GM18861 (cell line): ENCODE results near the gene YIPF4.
"Not testable (repeated sequence)": the region's sequence is repeated elsewhere in the genome, so short reads cannot be mapped to it uniquely, and the experiment has no call there.

Source experiments
- ATAC-seq: cut with Tn5 transposase; IDR thresholded peaks from one replicate; pipeline ENCODE4 v1.9.1; 2021; ENCODE audit not compliant: unreplicated experiment

YIPF4 gene

DNA sequence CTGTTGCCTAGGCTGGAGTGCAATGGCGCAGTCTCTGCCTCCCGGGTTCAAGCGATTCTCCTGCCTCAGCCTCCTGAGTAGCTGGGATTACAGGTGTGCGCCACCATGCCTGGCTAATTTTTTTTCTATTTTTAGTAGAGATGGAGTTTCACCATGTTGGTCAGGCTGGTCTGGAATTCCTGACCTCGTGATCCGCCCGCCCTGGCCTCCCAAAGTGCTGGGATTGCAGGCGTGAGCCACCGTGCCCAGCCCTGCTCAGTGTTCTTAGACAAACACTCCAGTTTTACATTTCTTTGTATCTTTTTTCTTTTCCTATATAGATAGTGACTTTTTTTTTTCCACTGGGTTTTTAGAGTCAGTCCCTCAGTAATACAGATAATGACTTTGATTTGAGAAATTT, 86.6 kb downstream of the YIPF4 start:
- ATAC-seq = not testable (repeated sequence)

DNA sequence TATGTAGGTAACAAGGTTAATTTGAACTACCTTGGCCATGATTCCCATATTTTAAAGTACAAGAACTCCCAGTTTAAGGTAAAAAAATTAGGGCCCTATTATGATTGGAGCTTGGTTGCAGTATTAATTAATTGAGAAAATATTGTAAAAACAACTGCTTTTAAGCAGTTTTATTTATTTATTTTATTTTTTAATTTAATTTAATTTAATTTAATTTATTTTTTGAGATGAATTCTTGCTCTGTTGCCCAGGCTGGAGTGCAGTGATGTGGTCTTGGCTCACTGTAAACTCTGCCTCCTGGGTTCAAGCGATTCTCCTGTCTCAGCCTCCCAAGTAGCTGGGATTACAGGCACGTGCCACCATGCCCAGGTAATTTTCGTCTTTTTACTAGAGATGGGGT, 88.0 kb downstream of the YIPF4 start:
- ATAC-seq = not testable (repeated sequence)
